Measurements from ENCODE around the gene GPM6B. TPM values are rescaled to one million over a fixed set of nuclear protein-coding genes. Genes with fewer than 3 reads are reported as not detected.

GPM6B gene
- total and polyA plus RNA-seq, 10 donors: 2.0 to 67.1 (median 23.7) TPM

GRCh38 chrX:13750204-13750603 is 66.7 kb downstream of the GPM6B start:
- no peaks in the 10 kb centered on the region for H3K27me3 ChIP-seq (replicated peaks in 1 of 7)
- H3K36me3 ChIP-seq: peaks cover 0 to 84% (median 6%) of the 10 kb centered on the region in 6 donors
- H3K27ac ChIP-seq: peak overlapping the region in 4 of 8 donors; percentile 25 to 36 (median 32)
- H3K4me1 ChIP-seq: peaks cover 5 to 54% (median 21%) of the 10 kb centered on the region in 6 donors
- no peak overlapping the region for H3K4me3 ChIP-seq
- H3K9me3 ChIP-seq: no peaks in the 10 kb centered on the region
- TF ChIP-seq POLR2AphosphoS5 (IDR thresholded peaks at IDR 0.05) (no peak), CTCF (IDR thresholded peaks at IDR 0.05 in 8 of 11, conservative IDR thresholded peaks at IDR 0.05 in 3 of 11) (peak in 10 of 11 experiments; percentile 34 to 60 (median 48)), POLR2A (IDR thresholded peaks at IDR 0.05) (no peak)
- intact Hi-C loops (cut with DNase I; ENCODE audit: low total_unique reads): loop anchor here (10.0 kb wide), 2 partner anchors 95 to 285 kb away; partner anchors contain the start of gene TCEANC
- DNase-seq: no peak

- H3K36me3 ChIP-seq: peaks cover 0 to 79% (median 8%) of the 10 kb centered on the region in 6 donors
- WGBS, 5 donors: 89 to 100% (median 96%) methylated on average over 3 of the region's 3 CpGs
- TF ChIP-seq POLR2AphosphoS5 (IDR thresholded peaks at IDR 0.05) (no peak), POLR2A (IDR thresholded peaks at IDR 0.05) (no peak), CTCF (IDR thresholded peaks at IDR 0.05 in 8 of 11, conservative IDR thresholded peaks at IDR 0.05 in 3 of 11) (no peak)
- peaks cover 5 to 44% (median 16%) of the 10 kb centered on the region in 6 donors for H3K4me1 ChIP-seq
- H3K27ac ChIP-seq: no peak overlapping the region
- no peak overlapping the region for H3K4me3 ChIP-seq
- DNase-seq: no peak
- no peaks in the 10 kb centered on the region for H3K27me3 ChIP-seq (replicated peaks in 1 of 7)
- no peaks in the 10 kb centered on the region for H3K9me3 ChIP-seq
- intact Hi-C loops (cut with DNase I; ENCODE audit: low total_unique reads): no loop called here
These were observed 68.4 kb downstream of the GPM6B start for GRCh38 chrX:13748486-13748885.

DNA sequence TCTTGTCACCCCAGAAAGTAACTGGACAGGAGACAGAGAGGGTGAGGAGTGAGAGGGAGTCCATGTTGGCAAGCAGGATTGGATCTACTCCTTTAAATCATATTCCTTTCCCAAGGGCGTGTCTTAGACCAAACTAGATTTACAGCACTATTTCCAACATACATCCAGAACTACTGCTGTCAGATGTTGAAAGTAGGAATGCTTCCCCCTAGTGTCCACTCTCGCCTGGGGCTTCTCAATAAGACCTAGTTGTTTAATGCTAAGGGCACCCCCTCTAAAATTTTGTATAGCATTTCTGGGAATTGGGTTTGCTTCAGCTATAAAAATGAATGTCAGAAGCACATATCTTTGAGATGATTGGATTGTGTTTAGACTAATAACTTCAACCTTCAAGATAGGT is 69.1 kb downstream of the GPM6B start:
- peak overlapping the region in 2 of 8 donors; percentile 9 to 19 for H3K27ac ChIP-seq
- no peaks in the 10 kb centered on the region for H3K27me3 ChIP-seq (replicated peaks in 1 of 7)
- H3K4me1 ChIP-seq: peaks cover 5 to 44% (median 13%) of the 10 kb centered on the region in 6 donors
- H3K9me3 ChIP-seq: no peaks in the 10 kb centered on the region
- WGBS, 5 donors: 44 to 77% (median 46%) methylated on average over 2 of the region's 2 CpGs
- peaks cover 0 to 78% (median 8%) of the 10 kb centered on the region in 6 donors for H3K36me3 ChIP-seq
- DNase-seq: no peak
- no peak overlapping the region for H3K4me3 ChIP-seq
- intact Hi-C loops (cut with DNase I; ENCODE audit: low total_unique reads): no loop called here
- TF ChIP-seq CTCF (IDR thresholded peaks at IDR 0.05 in 8 of 11, conservative IDR thresholded peaks at IDR 0.05 in 3 of 11) (peak in 7 of 11 experiments; percentile 19 to 57 (median 49)), POLR2AphosphoS5 (IDR thresholded peaks at IDR 0.05) (no peak)

DNA sequence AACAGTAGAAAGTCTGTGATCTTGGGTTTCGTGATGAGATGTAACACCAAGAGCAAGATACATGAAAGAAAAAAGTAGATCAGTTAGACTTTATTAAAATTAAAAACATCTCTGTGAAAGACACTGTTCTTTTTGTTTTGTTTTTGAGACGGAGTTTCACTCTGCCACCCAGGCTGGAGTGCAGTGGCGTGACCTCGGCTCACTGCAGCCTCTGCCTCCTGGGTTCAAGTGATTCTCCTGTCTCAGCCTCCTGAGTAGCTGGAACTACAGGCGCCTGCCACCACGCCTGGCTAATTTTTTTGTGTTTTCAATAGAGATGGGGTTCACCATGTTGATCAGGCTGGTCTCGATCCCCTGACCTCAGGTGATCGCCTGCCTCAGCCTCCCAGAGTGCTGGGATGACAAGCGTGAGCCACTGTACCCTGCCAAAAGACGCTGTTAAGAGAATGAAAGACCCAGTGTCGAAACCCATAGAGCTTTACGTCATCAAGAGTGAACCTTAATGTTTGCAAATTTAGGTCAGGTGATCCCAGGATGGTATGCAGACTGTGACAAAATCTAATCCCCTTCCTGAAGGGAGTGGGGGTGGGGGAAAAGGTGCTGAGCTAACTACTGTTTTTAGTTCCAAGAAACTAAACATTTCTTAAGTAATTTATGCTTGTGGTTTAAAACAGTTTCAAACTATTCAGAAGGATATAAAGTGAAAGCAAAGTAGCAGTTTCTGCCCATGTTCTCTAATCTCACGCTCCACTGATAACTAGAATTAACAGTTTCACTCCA is 74.3 kb downstream of the GPM6B start:
- TF ChIP-seq POLR2AphosphoS5 (IDR thresholded peaks at IDR 0.05) (peak in 2 of 3 donors; percentile 41 to 66), CTCF (IDR thresholded peaks at IDR 0.05 in 8 of 11, conservative IDR thresholded peaks at IDR 0.05 in 3 of 11) (no peak)
- no peak for DNase-seq
- intact Hi-C loops (cut with DNase I; ENCODE audit: low total_unique reads): no loop called here
- Histone ChIP-seq H3K27me3 (replicated peaks in 1 of 7) (no peaks in the 10 kb centered on the region), H3K4me1 (peaks cover 0 to 40% (median 2%) of the 10 kb centered on the region in 6 donors), H3K9me3 (no peaks in the 10 kb centered on the region), H3K36me3 (peaks cover 0 to 57% (median 7%) of the 10 kb centered on the region in 6 donors), H3K27ac (peak overlapping the region; percentile 33 to 87 (median 78)), H3K4me3 (peak overlapping the region in 2 of 8 donors; percentile 7 to 56)
- WGBS, 5 donors: 40 to 65% (median 47%) methylated on average over 13 of the region's 13 CpGs
